Gastroesophageal sphincter (tissue), 3 donors: ENCODE measurements around the gene OR10H1.

Experiments
- EP300 ChIP-seq: sonication (generic); formaldehyde crosslinking; IDR thresholded peaks from one replicate; pipeline ENCODE4 v1.6.1; 2017; ENCODE audit warnings: antibody characterized with exemption, mild to moderate bottlenecking
- POLR2A ChIP-seq, 2 donors: fragments of 450-650 bp; IDR thresholded peaks; one replicate each; pipeline ENCODE4 v1.6.1; 2017; ENCODE audit warnings: antibody characterized with exemption in 2 of 2, mild to moderate bottlenecking in 2 of 2, moderate library complexity in 1 of 2
- POLR2AphosphoS5 ChIP-seq: sonication (generic); formaldehyde crosslinking; IDR thresholded peaks from one replicate; pipeline ENCODE4 v1.6.1; 2017; ENCODE audit warnings: antibody characterized with exemption
- TF ChIP-seq, protein P1 (sequence below), 4 experiments: fragments of 200-600 bp in 2 of 4; fragments of 450-650 bp in 2 of 4; sonication (generic) in 1 of 4; IDR thresholded peaks; one replicate each; pipeline ENCODE4 v1.5.1; 2017 to 2019; ENCODE audit warnings: antibody characterized with exemption in 4 of 4, mild to moderate bottlenecking in 2 of 4, moderate library complexity in 2 of 4

DNA sequence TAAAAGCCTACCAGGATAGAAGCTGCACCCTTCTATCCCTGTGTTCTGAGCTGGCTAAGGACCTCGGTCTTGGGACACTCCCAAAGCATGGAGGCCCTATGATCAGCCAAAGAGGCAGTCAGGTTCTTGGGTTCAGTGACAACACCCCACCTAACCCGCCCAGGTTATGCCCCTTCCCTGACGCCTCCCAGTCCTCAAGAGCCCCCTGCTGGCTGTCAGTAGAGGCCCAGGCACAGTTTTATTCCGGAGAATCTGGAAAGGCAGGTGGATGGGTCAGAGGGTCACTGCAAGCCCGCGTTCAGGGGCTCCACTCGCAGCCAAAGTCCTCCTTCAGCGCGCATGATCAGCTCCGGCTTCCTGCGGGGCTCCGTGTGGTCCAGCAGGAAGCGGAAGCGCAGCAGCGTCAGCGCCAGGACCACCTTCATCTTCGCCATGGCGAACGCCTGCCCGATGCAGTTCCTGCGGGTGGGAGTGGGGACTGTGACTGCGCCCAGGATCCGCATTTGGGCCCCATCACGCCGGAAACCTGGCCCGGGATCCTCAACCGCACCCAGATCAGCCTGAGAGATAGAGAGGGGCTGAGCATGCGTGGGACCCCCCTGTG is 55.4 kb downstream of the OR10H1 start:
- TF ChIP-seq, protein P1, sequence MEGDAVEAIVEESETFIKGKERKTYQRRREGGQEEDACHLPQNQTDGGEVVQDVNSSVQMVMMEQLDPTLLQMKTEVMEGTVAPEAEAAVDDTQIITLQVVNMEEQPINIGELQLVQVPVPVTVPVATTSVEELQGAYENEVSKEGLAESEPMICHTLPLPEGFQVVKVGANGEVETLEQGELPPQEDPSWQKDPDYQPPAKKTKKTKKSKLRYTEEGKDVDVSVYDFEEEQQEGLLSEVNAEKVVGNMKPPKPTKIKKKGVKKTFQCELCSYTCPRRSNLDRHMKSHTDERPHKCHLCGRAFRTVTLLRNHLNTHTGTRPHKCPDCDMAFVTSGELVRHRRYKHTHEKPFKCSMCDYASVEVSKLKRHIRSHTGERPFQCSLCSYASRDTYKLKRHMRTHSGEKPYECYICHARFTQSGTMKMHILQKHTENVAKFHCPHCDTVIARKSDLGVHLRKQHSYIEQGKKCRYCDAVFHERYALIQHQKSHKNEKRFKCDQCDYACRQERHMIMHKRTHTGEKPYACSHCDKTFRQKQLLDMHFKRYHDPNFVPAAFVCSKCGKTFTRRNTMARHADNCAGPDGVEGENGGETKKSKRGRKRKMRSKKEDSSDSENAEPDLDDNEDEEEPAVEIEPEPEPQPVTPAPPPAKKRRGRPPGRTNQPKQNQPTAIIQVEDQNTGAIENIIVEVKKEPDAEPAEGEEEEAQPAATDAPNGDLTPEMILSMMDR (IDR thresholded peaks at IDR 0.05): peak in 1 of 4 experiments; percentile 15
- TF ChIP-seq POLR2AphosphoS5 (no peak), POLR2A (IDR thresholded peaks at IDR 0.05) (no peak), EP300 (no peak)
